GM12878 (cell line): Measurements from ENCODE around the gene S100A6. TPM values are rescaled to one million over a fixed set of nuclear protein-coding genes. Genes with fewer than 3 reads are reported as not detected.

Source experiments
- ATAC-seq: fragments of 200-7000 bp; cut with Tn5 transposase; 3 replicates; pipeline ENCODE4 v1.9.1; 2020; ENCODE audit warnings: mild to moderate bottlenecking, moderate library complexity
- BruUV-seq: library from RNA; stranded (reverse); fragments of 400-500 nt; replicated peaks from 2 replicates; lab custom pipeline; 2021; lab: Mats Ljungman, UMichigan
- CTCF ChIA-PET: fragments of 300-600 bp; sonication (Branson Sonifier 250); formaldehyde crosslinking; extraction: SDS; loops from one replicate; lab custom pipeline; 2021; ENCODE audit warnings: inconsistent platforms; lab: Yijun Ruan, JAX
- POLR2A ChIA-PET: fragments of 350-600 bp; formaldehyde crosslinking; extraction: SDS; loops from one replicate; lab custom pipeline; 2021; ENCODE audit warnings: inconsistent platforms; lab: Charles Lee
- RAD21 ChIA-PET: fragments of 300-600 bp; sonication (Branson Sonifier 250); formaldehyde crosslinking; loops from one replicate; lab custom pipeline; 2023; ENCODE audit warnings: antibody characterized with exemption; ENCODE audit not compliant: unreplicated experiment; lab: Charles Lee
- SMC1A ChIA-PET: fragments of 300-600 bp; sonication (Branson Sonifier 250); formaldehyde crosslinking; loops from one replicate; lab custom pipeline; 2023; ENCODE audit not compliant: unreplicated experiment, uncharacterized antibody; lab: Charles Lee
- DNase-seq: peaks from one replicate; pipeline ENCODE4 v3.0.0-alpha.2; 2011; ENCODE audit warnings: low read depth, low spot score
- FAIRE-seq: peaks from 3 replicates; lab custom pipeline; 2011; peaks lifted over from hg19 to GRCh38; lab: Jason Lieb, UNC
- H2AFZ ChIP-seq: 2 replicates; pipeline ENCODE4 v1.6.0; 2011; ENCODE audit warnings: low read depth, low read length, control low read depth; ENCODE audit not compliant: control insufficient read depth
- H3K27ac ChIP-seq: 2 replicates; pipeline ENCODE4 v1.5.1; 2011; ENCODE audit warnings: control low read depth; ENCODE audit not compliant: control insufficient read depth, insufficient read depth
- H3K27me3 ChIP-seq, 2 experiments: replicated peaks in 1 of 2; 2 replicates each; pipeline versions ENCODE4 v1.6.0 to v1.6.1; 2011; ENCODE audit warnings: low read length in 1 of 2; ENCODE audit not compliant: control insufficient read depth in 2 of 2, insufficient read depth in 2 of 2
- H3K36me3 ChIP-seq, 2 experiments: 2 replicates each; pipeline ENCODE4 v1.5.1; 2011; ENCODE audit warnings: low read length in 1 of 2; ENCODE audit not compliant: control insufficient read depth in 2 of 2, insufficient read depth in 2 of 2
- H3K4me1 ChIP-seq: 2 replicates; pipeline ENCODE4 v1.6.1; 2011; ENCODE audit warnings: mild to moderate bottlenecking, low read length, moderate library complexity, mixed read lengths; ENCODE audit not compliant: control insufficient read depth, insufficient read depth
- H3K4me2 ChIP-seq: 2 replicates; pipeline ENCODE4 v1.6.0; 2011; ENCODE audit warnings: control low read depth; ENCODE audit not compliant: control insufficient read depth, insufficient read depth
- H3K4me3 ChIP-seq: fragments of 200-600 bp; sonication (generic); 2 replicates; pipeline ENCODE4 v1.5.1; 2016
- H3K79me2 ChIP-seq: 2 replicates; pipeline ENCODE4 v1.6.0; 2011; ENCODE audit warnings: low read length; ENCODE audit not compliant: control insufficient read depth, insufficient read depth
- H3K9ac ChIP-seq: 2 replicates; pipeline ENCODE4 v1.8.0; 2011; ENCODE audit warnings: low read length, control low read depth, mixed read lengths; ENCODE audit not compliant: control insufficient read depth, insufficient read depth
- H3K9me3 ChIP-seq: replicated peaks from 3 replicates; pipeline ENCODE4 v1.5.1; 2011; ENCODE audit warnings: mild to moderate bottlenecking, low read length; ENCODE audit not compliant: control insufficient read depth, insufficient read depth
- H4K20me1 ChIP-seq: 2 replicates; pipeline ENCODE4 v1.6.0; 2011; ENCODE audit not compliant: control insufficient read depth, insufficient read depth
- BMI1 ChIP-seq: fragments of 450-650 bp; IDR thresholded peaks from 2 replicates; pipeline ENCODE4 v1.6.1; 2016; ENCODE audit warnings: mild to moderate bottlenecking, moderate library complexity, borderline replicate concordance
- CHD2 ChIP-seq: IDR thresholded peaks from 2 replicates; pipeline ENCODE4 v1.6.1; 2011; ENCODE audit warnings: low read depth, low read length, improper control_type of control experiment, borderline replicate concordance
- EGR1 ChIP-seq, 2 experiments: IDR thresholded peaks; 1 replicate in 1 of 2; 2 replicates in 1 of 2; pipeline ENCODE4 v1.6.1; 2011 to 2012; ENCODE audit warnings: low read depth in 2 of 2, low read length in 2 of 2, borderline replicate concordance in 1 of 2, mild to moderate bottlenecking in 1 of 2, moderate library complexity in 1 of 2
- FOXK2 ChIP-seq: fragments of 450-650 bp; IDR thresholded peaks from 2 replicates; pipeline ENCODE4 v1.6.1; 2017; ENCODE audit warnings: mild to moderate bottlenecking, moderate library complexity
- MTA2 ChIP-seq: fragments of 450-650 bp; IDR thresholded peaks from 2 replicates; pipeline ENCODE4 v1.6.1; 2016; ENCODE audit warnings: low read depth, mild to moderate bottlenecking, moderate library complexity
- NR2F1 ChIP-seq: fragments of 450-650 bp; conservative IDR thresholded peaks from 2 replicates; pipeline ENCODE4 v1.6.1; 2017; ENCODE audit warnings: mild to moderate bottlenecking
- RB1 ChIP-seq: fragments of 450-650 bp; formaldehyde crosslinking; IDR thresholded peaks from 2 replicates; pipeline ENCODE4 v1.6.1; 2017; ENCODE audit warnings: mild to moderate bottlenecking, borderline replicate concordance
- WGBS: methylation state at CpG from one replicate; pipeline ENCODE4 v1.1.6; 2016; ENCODE audit warnings: low lambda C conversion rate; ENCODE audit not compliant: insufficient replicate concordance, insufficient coverage; ENCODE audit errors: missing lambda C conversion rate; 5-methylcytosine and 5-hydroxymethylcytosine counted together
- in situ Hi-C: fragments of 300-500 bp; cut with MboI; formaldehyde crosslinking; loops from 9 replicates; pipeline ENCODE4 v1.14.3; 2018; ENCODE audit warnings: mixed read lengths
- intact Hi-C: fragments of 100-400 bp; cut with micrococcal nuclease; formaldehyde crosslinking; loops from one replicate; pipeline ENCODE4 v1.14.2; 2022; ENCODE audit not compliant: unreplicated experiment
- polyA plus RNA-seq, 11 experiments: library from polyadenylated mRNA; depleted of rRNA in 4 of 11; unstranded in 6 of 11; stranded (reverse) in 5 of 11; fragments of >200 nt; fragmentation: Nextera tagmentation in 4 of 11; fragmentation: Illumina TruSeq in 1 of 11; extraction: Ambion mirVana in 4 of 11; extraction: Trizol in 1 of 11; gene quantifications; 1 replicate in 1 of 11; 2 replicates in 10 of 11; pipeline versions ENCODE4 v1.2.1 to v1.2.3, GENCODE V29; 2011 to 2016; ENCODE audit warnings: inconsistent platforms in 2 of 11, missing spikeins in 2 of 11, low read depth in 1 of 11
- total RNA-seq, 4 experiments: library from RNA; depleted of rRNA in 3 of 4; stranded (reverse); fragments of >200 nt in 3 of 4; fragmentation: Illumina TruSeq in 1 of 4; extraction: Trizol in 1 of 4; gene quantifications; 2 replicates each; pipeline versions ENCODE4 v1.2.1 to v1.2.3, GENCODE V29; 2013 to 2021
- TF ChIP-seq, protein P1 (sequence below): fragments of 450-650 bp; IDR thresholded peaks from 2 replicates; pipeline ENCODE4 v1.6.1; 2016; ENCODE audit warnings: mild to moderate bottlenecking, moderate library complexity, borderline replicate concordance
- TF ChIP-seq, protein P2 (sequence below): fragments of 450-650 bp; IDR thresholded peaks from 2 replicates; pipeline ENCODE4 v1.6.1; 2017; ENCODE audit warnings: mild to moderate bottlenecking, moderate library complexity
- TF ChIP-seq, protein P3 (sequence below): fragments of 450-650 bp; IDR thresholded peaks from 2 replicates; pipeline ENCODE4 v1.6.1; 2017; ENCODE audit warnings: borderline replicate concordance

Gene S100A6
- total and polyA plus RNA-seq, 10 of the 15 experiments (the other 5 are each of a cell fraction or from before 2014, with no cell fraction given), result 7.2 to 121 (median 45.7) TPM

DNA sequence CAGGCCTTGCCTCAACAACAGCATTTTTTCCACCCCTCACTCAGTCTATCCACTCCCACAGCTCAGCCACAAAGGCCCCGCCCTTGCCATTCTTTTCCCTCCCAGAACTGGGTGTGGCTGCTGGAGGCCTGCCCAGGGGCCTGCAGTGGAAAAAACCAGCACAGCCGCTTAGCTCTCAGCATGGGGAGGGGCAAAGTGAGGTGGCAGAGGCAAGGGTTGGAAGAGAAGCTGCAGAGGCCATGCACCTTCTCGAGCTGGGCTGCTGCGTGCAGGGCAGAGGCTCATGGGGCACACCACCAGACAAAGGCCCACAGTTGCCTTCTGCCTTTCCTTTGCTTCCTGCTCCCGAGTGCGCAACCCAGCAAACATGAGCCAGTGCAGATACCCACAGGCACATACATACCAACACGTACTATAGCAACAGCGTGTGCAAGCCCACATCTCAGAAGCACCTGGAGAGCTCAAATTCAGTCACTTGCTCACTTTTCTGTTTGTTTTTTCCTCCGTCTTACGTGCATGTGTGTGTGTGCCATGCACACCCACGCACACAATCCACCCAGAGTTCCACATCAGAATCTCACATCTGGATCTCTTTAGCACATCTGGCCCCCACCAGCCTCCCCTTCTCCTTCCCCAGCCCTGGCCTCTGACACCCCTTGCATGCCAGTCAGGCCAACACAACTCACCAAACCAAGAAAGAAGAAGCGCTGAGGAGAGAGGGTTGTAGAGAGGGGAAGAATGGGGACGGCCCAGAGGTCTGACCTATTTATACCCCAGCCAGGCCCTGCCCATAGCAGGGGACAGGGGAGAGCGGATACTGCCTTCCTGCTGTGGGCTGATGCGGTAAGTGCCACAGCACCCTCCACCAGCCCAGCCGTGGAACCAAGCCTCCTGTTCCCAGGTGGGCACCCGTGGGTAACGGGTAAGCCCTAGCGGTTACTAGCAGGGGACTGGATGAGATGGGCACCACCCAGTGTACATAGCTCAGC is 9.6 kb upstream of the S100A6 start, which contains the start of gene S100A4:
Gene S100A4, minus strand, starts transcription at position 740 of the 989 bp plus-strand sequence. CDS start 1,012 bp downstream, outside the sequence.
- H3K79me2 ChIP-seq, result no peaks in the 10 kb centered on the region
- POLR2A ChIA-PET, result interaction anchor here (0.5 to 4.1 kb wide), 9 partner anchors 8 to 89 kb away, joined by 3 to 34 read pairs (median 4); partner anchors contain the start of genes S100A2 and S100A6
- BruUV-seq, result no TSS peak
- H2AFZ ChIP-seq, result peak within 1 kb of the TSS; percentile 71
- SMC1A ChIA-PET, result interaction anchor here (0.7 to 3.4 kb wide), 11 partner anchors 8 to 203 kb away, joined by 3 to 18 read pairs (median 5); partner anchors contain the start of gene S100A6
- H3K27ac ChIP-seq, result no peak within 1 kb of the TSS
- no peaks in the 10 kb centered on the region for H3K36me3 ChIP-seq
- intact Hi-C loops (no loop called here), in situ Hi-C loops (no loop called here)
- peaks cover 25% of the 10 kb centered on the region for H3K4me1 ChIP-seq
- CTCF ChIA-PET, result interaction anchor here (0.6 to 4.3 kb wide), 13 partner anchors 8 to 193 kb away, joined by 3 to 46 read pairs (median 4); partner anchors contain the start of genes S100A2 and S100A6
- H3K4me3 ChIP-seq, result no peak within 1 kb of the TSS
- FAIRE-seq, result peak; percentile 65
- ATAC-seq, result peak; percentile 85
- RAD21 ChIA-PET, result interaction anchor here (0.7 to 3.5 kb wide), 8 partner anchors 11 to 114 kb away, joined by 3 to 38 read pairs (median 4); partner anchors contain the start of genes CHTOP, S100A2 and S100A6
- 24% methylated on average over 19 of the region's 19 CpGs for WGBS
- peak; percentile 46 for DNase-seq
- no peaks in the 10 kb centered on the region for H4K20me1 ChIP-seq
- H3K4me2 ChIP-seq, result peak within 1 kb of the TSS; percentile 69
- H3K9me3 ChIP-seq, result no peaks in the 10 kb centered on the region
- 0 out of 2 replicates have a peak within 1 kb of the TSS, but pooled peaks have one; percentile 8 for H3K9ac ChIP-seq
- H3K27me3 ChIP-seq, result no peaks in the 10 kb centered on the region
- TF ChIP-seq, protein P1, sequence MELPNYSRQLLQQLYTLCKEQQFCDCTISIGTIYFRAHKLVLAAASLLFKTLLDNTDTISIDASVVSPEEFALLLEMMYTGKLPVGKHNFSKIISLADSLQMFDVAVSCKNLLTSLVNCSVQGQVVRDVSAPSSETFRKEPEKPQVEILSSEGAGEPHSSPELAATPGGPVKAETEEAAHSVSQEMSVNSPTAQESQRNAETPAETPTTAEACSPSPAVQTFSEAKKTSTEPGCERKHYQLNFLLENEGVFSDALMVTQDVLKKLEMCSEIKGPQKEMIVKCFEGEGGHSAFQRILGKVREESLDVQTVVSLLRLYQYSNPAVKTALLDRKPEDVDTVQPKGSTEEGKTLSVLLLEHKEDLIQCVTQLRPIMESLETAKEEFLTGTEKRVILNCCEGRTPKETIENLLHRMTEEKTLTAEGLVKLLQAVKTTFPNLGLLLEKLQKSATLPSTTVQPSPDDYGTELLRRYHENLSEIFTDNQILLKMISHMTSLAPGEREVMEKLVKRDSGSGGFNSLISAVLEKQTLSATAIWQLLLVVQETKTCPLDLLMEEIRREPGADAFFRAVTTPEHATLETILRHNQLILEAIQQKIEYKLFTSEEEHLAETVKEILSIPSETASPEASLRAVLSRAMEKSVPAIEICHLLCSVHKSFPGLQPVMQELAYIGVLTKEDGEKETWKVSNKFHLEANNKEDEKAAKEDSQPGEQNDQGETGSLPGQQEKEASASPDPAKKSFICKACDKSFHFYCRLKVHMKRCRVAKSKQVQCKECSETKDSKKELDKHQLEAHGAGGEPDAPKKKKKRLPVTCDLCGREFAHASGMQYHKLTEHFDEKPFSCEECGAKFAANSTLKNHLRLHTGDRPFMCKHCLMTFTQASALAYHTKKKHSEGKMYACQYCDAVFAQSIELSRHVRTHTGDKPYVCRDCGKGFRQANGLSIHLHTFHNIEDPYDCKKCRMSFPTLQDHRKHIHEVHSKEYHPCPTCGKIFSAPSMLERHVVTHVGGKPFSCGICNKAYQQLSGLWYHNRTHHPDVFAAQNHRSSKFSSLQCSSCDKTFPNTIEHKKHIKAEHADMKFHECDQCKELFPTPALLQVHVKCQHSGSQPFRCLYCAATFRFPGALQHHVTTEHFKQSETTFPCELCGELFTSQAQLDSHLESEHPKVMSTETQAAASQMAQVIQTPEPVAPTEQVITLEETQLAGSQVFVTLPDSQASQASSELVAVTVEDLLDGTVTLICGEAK, result no peak
- TF ChIP-seq BMI1 (no peak), RB1 (no peak), NR2F1 (no peak), MTA2 (0 out of 2 replicates have a peak, but pooled peaks have one; percentile 5), EGR1 (IDR thresholded peaks at IDR 0.05; ENCODE audit: borderline replicate concordance in 1 of 2, low read depth in 2 of 2, low read length in 2 of 2) (0 out of 3 replicates have a peak, but pooled peaks of 1 of the 2 experiments have one; percentile 47), CHD2 (no peak), FOXK2 (peak; percentile 85)
- TF ChIP-seq, protein P2, sequence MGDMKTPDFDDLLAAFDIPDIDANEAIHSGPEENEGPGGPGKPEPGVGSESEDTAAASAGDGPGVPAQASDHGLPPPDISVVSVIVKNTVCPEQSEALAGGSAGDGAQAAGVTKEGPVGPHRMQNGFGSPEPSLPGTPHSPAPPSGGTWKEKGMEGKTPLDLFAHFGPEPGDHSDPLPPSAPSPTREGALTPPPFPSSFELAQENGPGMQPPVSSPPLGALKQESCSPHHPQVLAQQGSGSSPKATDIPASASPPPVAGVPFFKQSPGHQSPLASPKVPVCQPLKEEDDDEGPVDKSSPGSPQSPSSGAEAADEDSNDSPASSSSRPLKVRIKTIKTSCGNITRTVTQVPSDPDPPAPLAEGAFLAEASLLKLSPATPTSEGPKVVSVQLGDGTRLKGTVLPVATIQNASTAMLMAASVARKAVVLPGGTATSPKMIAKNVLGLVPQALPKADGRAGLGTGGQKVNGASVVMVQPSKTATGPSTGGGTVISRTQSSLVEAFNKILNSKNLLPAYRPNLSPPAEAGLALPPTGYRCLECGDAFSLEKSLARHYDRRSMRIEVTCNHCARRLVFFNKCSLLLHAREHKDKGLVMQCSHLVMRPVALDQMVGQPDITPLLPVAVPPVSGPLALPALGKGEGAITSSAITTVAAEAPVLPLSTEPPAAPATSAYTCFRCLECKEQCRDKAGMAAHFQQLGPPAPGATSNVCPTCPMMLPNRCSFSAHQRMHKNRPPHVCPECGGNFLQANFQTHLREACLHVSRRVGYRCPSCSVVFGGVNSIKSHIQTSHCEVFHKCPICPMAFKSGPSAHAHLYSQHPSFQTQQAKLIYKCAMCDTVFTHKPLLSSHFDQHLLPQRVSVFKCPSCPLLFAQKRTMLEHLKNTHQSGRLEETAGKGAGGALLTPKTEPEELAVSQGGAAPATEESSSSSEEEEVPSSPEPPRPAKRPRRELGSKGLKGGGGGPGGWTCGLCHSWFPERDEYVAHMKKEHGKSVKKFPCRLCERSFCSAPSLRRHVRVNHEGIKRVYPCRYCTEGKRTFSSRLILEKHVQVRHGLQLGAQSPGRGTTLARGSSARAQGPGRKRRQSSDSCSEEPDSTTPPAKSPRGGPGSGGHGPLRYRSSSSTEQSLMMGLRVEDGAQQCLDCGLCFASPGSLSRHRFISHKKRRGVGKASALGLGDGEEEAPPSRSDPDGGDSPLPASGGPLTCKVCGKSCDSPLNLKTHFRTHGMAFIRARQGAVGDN, result no peak
- TF ChIP-seq, protein P3, sequence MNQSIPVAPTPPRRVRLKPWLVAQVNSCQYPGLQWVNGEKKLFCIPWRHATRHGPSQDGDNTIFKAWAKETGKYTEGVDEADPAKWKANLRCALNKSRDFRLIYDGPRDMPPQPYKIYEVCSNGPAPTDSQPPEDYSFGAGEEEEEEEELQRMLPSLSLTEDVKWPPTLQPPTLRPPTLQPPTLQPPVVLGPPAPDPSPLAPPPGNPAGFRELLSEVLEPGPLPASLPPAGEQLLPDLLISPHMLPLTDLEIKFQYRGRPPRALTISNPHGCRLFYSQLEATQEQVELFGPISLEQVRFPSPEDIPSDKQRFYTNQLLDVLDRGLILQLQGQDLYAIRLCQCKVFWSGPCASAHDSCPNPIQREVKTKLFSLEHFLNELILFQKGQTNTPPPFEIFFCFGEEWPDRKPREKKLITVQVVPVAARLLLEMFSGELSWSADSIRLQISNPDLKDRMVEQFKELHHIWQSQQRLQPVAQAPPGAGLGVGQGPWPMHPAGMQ, result no peak
